H1 (cell line): ENCODE measurements around the gene PGAP3. TPM values are rescaled to one million over a fixed set of nuclear protein-coding genes. Genes with fewer than 3 reads are reported as not detected.
A peak's percentile ranks its signal among the peaks of the same experiment; 100 is the strongest.

ENCODE experiments used
- CTCF ChIA-PET: fragments of 300-600 bp; sonication (Branson Sonifier 250); formaldehyde crosslinking; loops from one replicate; lab custom pipeline; 2021; ENCODE audit not compliant: partially characterized antibody; lab: Charles Lee
- POLR2A ChIA-PET: fragments of 300-600 bp; sonication (Branson Sonifier 250); formaldehyde crosslinking; loops from one replicate; lab custom pipeline; 2021; ENCODE audit warnings: inconsistent platforms; ENCODE audit not compliant: partially characterized antibody; lab: Charles Lee
- DNase-seq, 2 experiments: peaks; one replicate each; pipeline versions ENCODE4 v3.0.0 to v3.0.0-alpha.2; 2010 to 2022; ENCODE audit warnings: low spot score in 2 of 2, low read depth in 1 of 2, mixed read lengths in 1 of 2
- FAIRE-seq: peaks from 2 replicates; lab custom pipeline; 2011; peaks lifted over from hg19 to GRCh38; lab: Jason Lieb, UNC
- H2AFZ ChIP-seq: 2 replicates; pipeline ENCODE4 v1.8.1; 2012; ENCODE audit warnings: low read length, inconsistent platforms
- H2AK5ac ChIP-seq: 2 replicates; pipeline ENCODE4 v1.6.1; 2013; ENCODE audit warnings: low read depth, low read length
- H2BK120ac ChIP-seq: replicated peaks from 2 replicates; pipeline ENCODE3; 2013; ENCODE audit warnings: low read depth, low read length, inconsistent platforms
- H2BK12ac ChIP-seq: 2 replicates; pipeline ENCODE4 v1.6.1; 2013; ENCODE audit warnings: low read depth, low read length
- H2BK15ac ChIP-seq: 2 replicates; pipeline ENCODE4 v1.6.1; 2013; ENCODE audit warnings: low read length
- H2BK20ac ChIP-seq: 2 replicates; pipeline ENCODE4 v1.6.1; 2013; ENCODE audit warnings: low read length
- H2BK5ac ChIP-seq: 2 replicates; pipeline ENCODE4 v1.6.1; 2013; ENCODE audit warnings: low read depth, low read length
- H3K14ac ChIP-seq: 2 replicates; pipeline ENCODE4 v1.6.1; 2013; ENCODE audit warnings: inconsistent platforms; ENCODE audit not compliant: insufficient read length
- H3K18ac ChIP-seq: 2 replicates; pipeline ENCODE4 v1.6.1; 2013; ENCODE audit warnings: low read length; ENCODE audit errors: extremely low read depth
- H3K23ac ChIP-seq: 2 replicates; pipeline ENCODE4 v1.6.1; 2013; ENCODE audit warnings: inconsistent platforms; ENCODE audit not compliant: insufficient read length
- H3K23me2 ChIP-seq: 2 replicates; pipeline ENCODE4 v1.6.1; 2013; ENCODE audit warnings: low read depth, low read length
- H3K27ac ChIP-seq: 2 replicates; pipeline ENCODE4 v1.6.1; 2011; ENCODE audit warnings: low read depth, low read length, inconsistent platforms
- H3K27me3 ChIP-seq, 4 experiments: replicated peaks in 1 of 4; 1 replicate in 1 of 4; 2 replicates in 3 of 4; pipeline versions ENCODE4 v1.6.1 to v1.8.1; 2011 to 2013; ENCODE audit warnings: low read length in 3 of 4, mild to moderate bottlenecking in 3 of 4, inconsistent platforms in 2 of 4, mixed read lengths in 2 of 4, moderate library complexity in 1 of 4; ENCODE audit not compliant: control insufficient read depth in 3 of 4, insufficient read depth in 3 of 4; ENCODE audit errors: extremely low read depth in 1 of 4
- H3K36me3 ChIP-seq, 4 experiments: 2 replicates each; pipeline versions ENCODE4 v1.6.1 to v1.8.1; 2011 to 2013; ENCODE audit warnings: mild to moderate bottlenecking in 4 of 4, low read length in 3 of 4, moderate library complexity in 2 of 4, control low read depth in 1 of 4, inconsistent platforms in 1 of 4; ENCODE audit not compliant: insufficient read depth in 4 of 4, control insufficient read depth in 2 of 4
- H3K4ac ChIP-seq: replicated peaks from 2 replicates; pipeline ENCODE3; 2013; ENCODE audit warnings: low read length, low read depth, mixed read lengths, inconsistent platforms; ENCODE audit not compliant: insufficient read length
- H3K4me1 ChIP-seq, 4 experiments: replicated peaks in 1 of 4; 1 replicate in 1 of 4; 2 replicates in 3 of 4; pipeline versions ENCODE4 v1.6.1 to v1.8.1; 2011 to 2013; ENCODE audit warnings: low read length in 3 of 4, inconsistent platforms in 2 of 4, mixed read lengths in 1 of 4; ENCODE audit not compliant: insufficient read depth in 4 of 4, control insufficient read depth in 3 of 4
- H3K4me2 ChIP-seq, 2 experiments: 2 replicates each; pipeline versions ENCODE4 v1.6.1 to v1.8.1; 2011 to 2013; ENCODE audit warnings: low read depth in 2 of 2, low read length in 2 of 2, control low read depth in 1 of 2, inconsistent platforms in 1 of 2, mild to moderate bottlenecking in 1 of 2; ENCODE audit not compliant: insufficient read depth in 1 of 2
- H3K4me3 ChIP-seq, 4 experiments: fragments of 200-600, 300-600 bp in 1 of 4; sonication (generic), shearing (Covaris generic), sonication (Bioruptor Twin) in 1 of 4; 2 replicates each; pipeline versions ENCODE4 v1.5.1 to v1.8.1; 2011 to 2016; ENCODE audit warnings: low read length in 4 of 4, low read depth in 3 of 4, control low read depth in 2 of 4, inconsistent platforms in 2 of 4, mild to moderate bottlenecking in 2 of 4, mixed read lengths in 1 of 4, moderate library complexity in 1 of 4; ENCODE audit not compliant: insufficient read depth in 2 of 4; ENCODE audit errors: extremely low read depth in 1 of 4
- H3K56ac ChIP-seq: replicated peaks from 2 replicates; pipeline ENCODE3; 2013; ENCODE audit warnings: low read depth, mild to moderate bottlenecking, mixed read lengths, low read length, inconsistent platforms; ENCODE audit not compliant: insufficient read length
- H3K79me1 ChIP-seq: 2 replicates; pipeline ENCODE4 v1.6.1; 2013; ENCODE audit warnings: low read depth, low read length, control low read depth
- H3K79me2 ChIP-seq, 2 experiments: 2 replicates each; pipeline versions ENCODE4 v1.6.1 to v1.8.1; 2012 to 2013; ENCODE audit warnings: low read length in 2 of 2, mild to moderate bottlenecking in 2 of 2, inconsistent platforms in 1 of 2; ENCODE audit not compliant: insufficient read depth in 2 of 2, control insufficient read depth in 1 of 2
- H3K9ac ChIP-seq, 4 experiments: replicated peaks in 1 of 4; 1 replicate in 1 of 4; 2 replicates in 3 of 4; pipeline versions ENCODE4 v1.6.1 to v1.8.1; 2011 to 2013; ENCODE audit warnings: low read depth in 3 of 4, low read length in 3 of 4, control low read depth in 2 of 4, mild to moderate bottlenecking in 2 of 4, moderate library complexity in 2 of 4, inconsistent platforms in 1 of 4; ENCODE audit errors: extremely low read depth in 1 of 4
- H3K9me3 ChIP-seq, 2 experiments: 2 replicates each; pipeline versions ENCODE4 v1.6.1 to v1.8.1; 2012 to 2013; ENCODE audit warnings: mild to moderate bottlenecking in 2 of 2, moderate library complexity in 2 of 2, control low read depth in 1 of 2, inconsistent platforms in 1 of 2, low read depth in 1 of 2, low read length in 1 of 2, mixed read lengths in 1 of 2; ENCODE audit not compliant: insufficient read depth in 2 of 2
- H4K20me1 ChIP-seq, 2 experiments: replicated peaks in 1 of 2; 2 replicates each; pipeline versions ENCODE3 to v1.8.1; 2011 to 2013; ENCODE audit warnings: inconsistent platforms in 2 of 2, low read length in 2 of 2, mild to moderate bottlenecking in 1 of 2; ENCODE audit not compliant: insufficient read depth in 2 of 2, control insufficient read depth in 1 of 2
- H4K5ac ChIP-seq: 2 replicates; pipeline ENCODE4 v1.6.1; 2013; ENCODE audit warnings: low read length, low read depth, mixed read lengths, inconsistent platforms; ENCODE audit not compliant: insufficient read length
- H4K8ac ChIP-seq: 2 replicates; pipeline ENCODE4 v1.8.0; 2013; ENCODE audit warnings: mild to moderate bottlenecking, moderate library complexity, low read length, inconsistent platforms; ENCODE audit not compliant: insufficient read depth; ENCODE audit errors: extremely low read depth
- H4K91ac ChIP-seq: replicated peaks from 2 replicates; pipeline ENCODE3; 2013; ENCODE audit warnings: low read length, mixed read lengths, inconsistent platforms; ENCODE audit not compliant: insufficient read length
- NANOG ChIP-seq: IDR thresholded peaks from 2 replicates; pipeline ENCODE4 v1.6.1; 2011; ENCODE audit warnings: low read length, low read depth, mild to moderate bottlenecking, inconsistent platforms; ENCODE audit not compliant: insufficient read depth, poor library complexity, severe bottlenecking
- PHF8 ChIP-seq: fragments of 200-600 bp; sonication (generic); conservative IDR thresholded peaks from 2 replicates; pipeline ENCODE4 v1.7.1; 2012; ENCODE audit warnings: low read depth, mild to moderate bottlenecking, inconsistent platforms, low read length, moderate library complexity
- POLR2AphosphoS5 ChIP-seq: IDR thresholded peaks from 2 replicates; pipeline ENCODE4 v1.6.1; 2011; ENCODE audit warnings: low read depth, low read length
- RAD21 ChIP-seq, 2 experiments: IDR thresholded peaks in 1 of 2; conservative IDR thresholded peaks in 1 of 2; 2 replicates each; pipeline ENCODE4 v1.6.1; 2011; ENCODE audit warnings: low read depth in 2 of 2, low read length in 2 of 2, improper control_type of control experiment in 1 of 2, inconsistent platforms in 1 of 2, mild to moderate bottlenecking in 1 of 2, moderate library complexity in 1 of 2
- RBBP5 ChIP-seq: IDR thresholded peaks from 2 replicates; pipeline ENCODE4 v1.7.1; 2012; ENCODE audit warnings: low read depth, mild to moderate bottlenecking, inconsistent platforms, low read length, moderate library complexity, borderline replicate concordance
- WGBS, 2 experiments: shearing (Covaris generic) in 1 of 2; methylation state at CpG; one replicate each; pipeline versions ENCODE4 v1.1.6 to v1.1.7; 2013 to 2015; ENCODE audit warnings: low lambda C conversion rate in 2 of 2, mixed read lengths in 2 of 2, inconsistent platforms in 1 of 2, low coverage in 1 of 2, missing lambda C conversion rate in 1 of 2; ENCODE audit not compliant: insufficient replicate concordance in 2 of 2, insufficient coverage in 1 of 2, insufficient read length in 1 of 2; ENCODE audit errors: extremely low coverage in 1 of 2, missing lambda C conversion rate in 1 of 2; 5-methylcytosine and 5-hydroxymethylcytosine counted together
- polyA plus RNA-seq, 7 experiments: library from polyadenylated mRNA; depleted of rRNA in 3 of 7; stranded (reverse) in 5 of 7; unstranded in 2 of 7; fragments of >200 nt in 5 of 7; fragments of 200-250 nt in 2 of 7; gene quantifications; 1 replicate in 5 of 7; 2 replicates in 1 of 7; 4 replicates in 1 of 7; pipeline versions ENCODE4 v1.2.1 to v1.2.3, GENCODE V29; 2011 to 2013; ENCODE audit warnings: missing spikeins in 2 of 7, mixed read lengths in 2 of 7
- total RNA-seq: library from RNA; stranded (reverse); fragmentation: NEBNext Ultra II Directional; extraction: Animal tissue kit (Norgen Biotek cat#: 25700); gene quantifications from 2 replicates; pipeline ENCODE4 v1.2.1, GENCODE V29; 2021

The PGAP3 gene
- total and polyA plus RNA-seq, 2 of the 8 experiments (the other 6 are each of a cell fraction or from before 2014, with no cell fraction given): 21.0 to 30.7 TPM

GRCh38 chr17:39697961-39698360 is 10.1 kb upstream of the PGAP3 start:
- no peaks in the 10 kb centered on the region for H3K9me3 ChIP-seq
- no peak overlapping the region for H2BK12ac ChIP-seq
- WGBS, 2 experiments: 95% methylated on average over 5 of the region's 5 CpGs; no CpG with 5 or more reads in 1 of the 2 experiments
- H3K23me2 ChIP-seq: peaks cover 13% of the 10 kb centered on the region
- H3K79me2 ChIP-seq: peaks cover 22 to 49% of the 10 kb centered on the region in 2 experiments
- DNase-seq: no peak
- no peak overlapping the region for H2BK5ac ChIP-seq
- H4K20me1 ChIP-seq: peaks cover 5 to 10% of the 10 kb centered on the region in 2 experiments
- no peak overlapping the region for H3K23ac ChIP-seq
- H3K4ac ChIP-seq: no peak overlapping the region
- no peak overlapping the region for H3K14ac ChIP-seq
- H3K56ac ChIP-seq: no peak overlapping the region
- H3K4me1 ChIP-seq: peaks cover 20 to 41% (median 28%) of the 10 kb centered on the region in 4 experiments
- H3K79me1 ChIP-seq: peaks cover 2% of the 10 kb centered on the region; the same call in 1 of the 2 replicates
- H3K27ac ChIP-seq: no peak overlapping the region
- POLR2A ChIA-PET: interaction anchor here (0.8 to 38.1 kb wide), 4 partner anchors 21 to 44 kb away, joined by 3 to 708 read pairs (median 12); partner anchors contain the start of genes MIEN1, PGAP3, PNMT and TCAP
- no peak overlapping the region for H4K91ac ChIP-seq
- H2BK15ac ChIP-seq: no peak overlapping the region
- H3K36me3 ChIP-seq: no peaks in the 10 kb centered on the region
- H2AK5ac ChIP-seq: no peak overlapping the region
- TF ChIP-seq NANOG: no peak
- TF ChIP-seq PHF8: no peak
- no peak for TF ChIP-seq RAD21 (IDR thresholded peaks at IDR 0.05 in 1 of 2, conservative IDR thresholded peaks at IDR 0.05 in 1 of 2; ENCODE audit: low read depth in 2 of 2, low read length in 2 of 2)
- TF ChIP-seq POLR2AphosphoS5: no peak
- TF ChIP-seq RBBP5: no peak
- H2BK20ac ChIP-seq: no peak overlapping the region
- no peak overlapping the region for H3K18ac ChIP-seq
- H3K9ac ChIP-seq: no peak overlapping the region
- CTCF ChIA-PET: interaction anchor here (0.6 to 52.4 kb wide), 4 partner anchors 32 to 172 kb away, joined by 3 to 1885 read pairs (median 19); partner anchors contain the start of genes MIEN1, PPP1R1B and STARD3
- no peak overlapping the region for H4K8ac ChIP-seq
- H3K4me3 ChIP-seq: no peak overlapping the region
- no peak overlapping the region for H2AFZ ChIP-seq
- no peak overlapping the region for H3K4me2 ChIP-seq
- FAIRE-seq: no peak
- H2BK120ac ChIP-seq: peak overlapping the region; percentile 59
- no peaks in the 10 kb centered on the region for H3K27me3 ChIP-seq
- H4K5ac ChIP-seq: no peak overlapping the region
